Measurements from ENCODE around the gene IGSF6. TPM values are rescaled to one million over a fixed set of nuclear protein-coding genes. Genes with fewer than 3 reads are reported as not detected.

IGSF6 gene
- total and polyA plus RNA-seq, 2 of the 13 experiments (the other 11 are each of a cell fraction or from before 2014, with no cell fraction given) = not detected

- TF ChIP-seq GABPB1 (CRISPR knock-in tag; IDR thresholded peaks at IDR 0.05) (no peak), SP4 (CRISPR knock-in tag; IDR thresholded peaks at IDR 0.05) (no peak), ZGPAT (CRISPR knock-in tag; IDR thresholded peaks at IDR 0.05) (peak; percentile 55), ZNF749 (CRISPR knock-in tag; IDR thresholded peaks at IDR 0.05; ENCODE audit: borderline replicate concordance) (no peak), IRF9 (CRISPR knock-in tag; IDR thresholded peaks at IDR 0.05; ENCODE audit: borderline replicate concordance) (no peak), MTF1 (CRISPR knock-in tag; IDR thresholded peaks at IDR 0.05) (no peak), MXD4 (CRISPR knock-in tag; IDR thresholded peaks at IDR 0.05) (0 out of 2 replicates have a peak, but pooled peaks have one; percentile 41), NCOA1 (CRISPR knock-in tag; IDR thresholded peaks at IDR 0.05) (no peak), SMAD9 (CRISPR knock-in tag; IDR thresholded peaks at IDR 0.05) (no peak), ZNF615 (CRISPR knock-in tag; IDR thresholded peaks at IDR 0.05; ENCODE audit: borderline replicate concordance) (no peak), AHR (CRISPR knock-in tag; IDR thresholded peaks at IDR 0.05) (no peak), ZNF605 (CRISPR knock-in tag; IDR thresholded peaks at IDR 0.05) (no peak), ZNF556 (CRISPR knock-in tag; IDR thresholded peaks at IDR 0.05; ENCODE audit: borderline replicate concordance) (0 out of 2 replicates have a peak, but pooled peaks have one; percentile 81), ZNF660 (CRISPR knock-in tag; IDR thresholded peaks at IDR 0.05; ENCODE audit: borderline replicate concordance, low read depth) (no peak), SMC3 (IDR thresholded peaks at IDR 0.05; ENCODE audit: low read length) (no peak), SPEN (CRISPR knock-in tag; IDR thresholded peaks at IDR 0.05; ENCODE audit: low read depth) (no peak; the same call in 1 of the 2 replicates), KAT7 (CRISPR knock-in tag; IDR thresholded peaks at IDR 0.05; ENCODE audit: borderline replicate concordance) (no peak), ZNF672 (CRISPR knock-in tag; IDR thresholded peaks at IDR 0.05) (no peak), PRDM4 (CRISPR knock-in tag; IDR thresholded peaks at IDR 0.05; ENCODE audit: borderline replicate concordance) (0 out of 2 replicates have a peak, but pooled peaks have one; percentile 11), RFXANK (CRISPR knock-in tag; IDR thresholded peaks at IDR 0.05) (no peak), SIN3B (IDR thresholded peaks at IDR 0.05; ENCODE audit: low read length) (no peak), TP53 (CRISPR knock-in tag; conservative IDR thresholded peaks at IDR 0.05) (no peak), ZNF549 (CRISPR knock-in tag; IDR thresholded peaks at IDR 0.05) (no peak), CBX5 (CRISPR knock-in tag; IDR thresholded peaks at IDR 0.05; ENCODE audit: borderline replicate concordance) (peak; percentile 62; the same call in 1 of the 2 replicates), SNAPC5 (CRISPR knock-in tag; IDR thresholded peaks at IDR 0.05; ENCODE audit: borderline replicate concordance) (no peak; the same call in 1 of the 2 replicates)
Measured at GRCh38 chr16:21600031-21600773, 52.2 kb downstream of the IGSF6 start (continued).
